NCI-H2171 (cell line): ENCODE data around the gene MRPL52.

Source experiments
- DNase-seq: peaks from one replicate; lab custom pipeline; 2025; lab: John Stamatoyannopoulos, UW

MRPL52 gene

DNA sequence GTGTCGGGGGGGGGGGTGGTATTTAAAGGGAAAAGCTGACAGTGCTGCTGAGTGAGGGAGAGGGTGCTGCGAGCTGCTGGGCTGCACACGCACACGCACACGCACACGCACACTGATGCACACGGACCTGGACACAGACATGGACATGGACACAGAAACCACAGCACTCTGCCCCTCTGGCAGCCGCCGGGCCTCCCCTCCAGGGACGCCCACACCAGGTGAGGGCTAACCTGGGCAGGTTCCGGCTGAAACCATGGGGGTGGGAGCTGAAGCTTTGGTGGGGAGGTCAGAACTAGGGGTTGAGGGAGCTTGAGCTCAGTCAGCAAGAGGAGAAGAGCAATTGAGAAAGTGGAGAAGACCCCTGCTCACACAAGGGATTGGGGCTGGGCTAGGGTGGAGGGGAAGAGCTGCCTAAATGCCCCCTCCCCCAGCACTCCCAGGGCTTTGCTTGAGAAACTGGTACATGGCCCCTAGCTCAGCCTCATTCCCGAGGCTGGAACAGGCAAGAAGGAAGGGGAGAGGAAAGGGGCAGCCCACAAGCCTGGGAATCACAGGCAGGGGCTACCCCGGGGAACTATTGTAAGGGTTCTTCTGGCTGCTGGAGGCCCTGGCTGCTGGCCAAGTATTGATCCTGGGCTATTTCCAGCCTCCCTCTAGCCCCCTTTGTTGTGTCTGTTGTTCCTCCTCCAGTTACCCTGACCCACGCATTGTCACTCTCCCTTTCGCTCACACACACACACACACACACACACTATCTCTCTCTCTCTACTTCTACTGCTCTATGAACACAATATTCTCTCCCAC is 53.7 kb downstream of the MRPL52 start, which contains the start of gene REM2:
TSS of gene REM2 (plus strand) at position 50 of the 804 bp plus-strand sequence. CDS start at position 116, 66 bp downstream.
- peak; percentile 66 for DNase-seq

DNA sequence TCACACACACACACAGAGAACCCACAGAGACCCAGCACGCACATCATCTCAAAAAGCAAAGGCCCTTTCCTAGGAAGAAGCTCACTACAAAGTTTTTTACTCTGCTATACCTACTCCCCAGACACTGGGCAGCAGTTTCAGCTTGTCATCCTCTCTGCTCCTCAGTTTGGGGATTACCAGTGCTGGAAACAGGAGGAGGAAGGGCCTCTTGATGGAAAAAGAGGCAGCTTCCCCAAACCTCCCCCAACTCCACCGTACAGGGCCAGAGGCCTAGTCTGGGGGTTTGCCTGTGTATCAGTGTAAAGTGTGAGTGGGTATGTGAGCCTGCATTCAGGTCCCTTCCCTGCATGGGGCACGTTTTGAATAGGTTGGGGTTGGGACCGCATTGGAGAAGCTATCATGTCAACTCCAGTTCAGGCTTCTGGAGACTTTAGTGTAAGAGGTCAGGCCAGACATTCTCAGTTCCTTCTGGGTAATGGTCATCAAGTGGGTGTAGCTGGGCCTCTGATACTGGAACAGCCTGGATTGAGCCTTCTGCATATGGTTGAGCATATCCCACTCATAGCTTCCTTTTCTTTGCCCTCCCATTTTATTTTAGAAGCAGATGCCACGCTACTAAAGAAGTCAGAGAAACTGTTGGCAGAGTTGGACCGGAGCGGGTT is 54.5 kb downstream of the MRPL52 start:
- DNase-seq, result no peak
